ENCODE measurements around the gene DACT1. TPM values are rescaled to one million over a fixed set of nuclear protein-coding genes. Genes with fewer than 3 reads are reported as not detected.
"Not testable (repeated sequence)": the region's sequence is repeated elsewhere in the genome, so short reads cannot be mapped to it uniquely, and the experiment has no call there.

DACT1 gene, protein sequence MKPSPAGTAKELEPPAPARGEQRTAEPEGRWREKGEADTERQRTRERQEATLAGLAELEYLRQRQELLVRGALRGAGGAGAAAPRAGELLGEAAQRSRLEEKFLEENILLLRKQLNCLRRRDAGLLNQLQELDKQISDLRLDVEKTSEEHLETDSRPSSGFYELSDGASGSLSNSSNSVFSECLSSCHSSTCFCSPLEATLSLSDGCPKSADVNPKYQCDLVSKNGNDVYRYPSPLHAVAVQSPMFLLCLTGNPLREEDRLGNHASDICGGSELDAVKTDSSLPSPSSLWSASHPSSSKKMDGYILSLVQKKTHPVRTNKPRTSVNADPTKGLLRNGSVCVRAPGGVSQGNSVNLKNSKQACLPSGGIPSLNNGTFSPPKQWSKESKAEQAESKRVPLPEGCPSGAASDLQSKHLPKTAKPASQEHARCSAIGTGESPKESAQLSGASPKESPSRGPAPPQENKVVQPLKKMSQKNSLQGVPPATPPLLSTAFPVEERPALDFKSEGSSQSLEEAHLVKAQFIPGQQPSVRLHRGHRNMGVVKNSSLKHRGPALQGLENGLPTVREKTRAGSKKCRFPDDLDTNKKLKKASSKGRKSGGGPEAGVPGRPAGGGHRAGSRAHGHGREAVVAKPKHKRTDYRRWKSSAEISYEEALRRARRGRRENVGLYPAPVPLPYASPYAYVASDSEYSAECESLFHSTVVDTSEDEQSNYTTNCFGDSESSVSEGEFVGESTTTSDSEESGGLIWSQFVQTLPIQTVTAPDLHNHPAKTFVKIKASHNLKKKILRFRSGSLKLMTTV
- total RNA-seq: 1 to 10 TPM; 3.9 to 4.0 TPM

DNA sequence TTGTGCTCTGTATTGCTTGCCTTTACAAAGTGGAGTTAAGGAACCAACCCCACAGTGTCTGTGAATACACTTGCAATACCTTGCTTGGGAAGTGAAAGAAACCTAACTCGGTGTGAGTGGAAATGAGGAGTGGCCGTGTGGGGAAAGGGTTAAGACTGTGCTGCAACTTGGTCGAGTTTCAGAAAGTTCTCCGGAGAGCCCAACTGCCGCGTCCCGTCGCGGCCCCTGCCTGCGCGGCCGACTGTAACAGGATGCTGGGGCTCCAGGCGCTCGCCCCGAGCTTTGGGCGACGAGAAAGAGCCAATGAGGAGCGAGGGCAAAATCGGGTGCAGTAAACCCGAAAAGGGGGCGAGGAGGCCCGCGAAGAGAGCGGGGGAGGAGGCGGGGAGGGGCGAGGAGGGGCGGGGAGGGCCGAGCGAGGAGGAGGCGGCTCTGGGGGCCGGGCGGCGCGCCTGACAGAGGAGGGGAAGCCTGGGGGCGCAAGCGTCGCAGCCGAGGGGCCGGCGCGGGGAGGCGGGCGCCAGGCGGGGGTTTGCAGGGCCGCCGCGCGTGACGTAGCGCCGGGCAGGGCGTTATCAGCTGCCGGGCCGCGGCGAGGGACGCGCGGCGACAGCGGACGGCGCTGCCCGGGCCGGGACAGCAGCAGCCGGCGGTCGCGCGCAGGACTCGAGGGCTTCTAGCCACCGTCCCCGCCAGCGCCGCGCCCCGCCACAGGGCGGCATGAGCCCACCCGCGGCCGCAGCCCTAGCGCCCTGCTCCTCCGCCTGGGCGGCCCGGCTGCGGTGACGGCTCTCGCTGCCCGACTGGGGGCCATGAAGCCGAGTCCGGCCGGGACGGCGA lies at the start of gene DACT1:
Gene DACT1 (plus strand): TSS at position 572 of the 840 bp plus-strand sequence. CDS start 241 bp downstream, at position 813.
- 0 to 1% methylated on average over 22 to 39 of the region's 94 CpGs for WGBS, 2 donors
- intact Hi-C loops (cut with DNase I): no loop called here
- peak; percentile 29 to 54 (median 38) for DNase-seq

DNA sequence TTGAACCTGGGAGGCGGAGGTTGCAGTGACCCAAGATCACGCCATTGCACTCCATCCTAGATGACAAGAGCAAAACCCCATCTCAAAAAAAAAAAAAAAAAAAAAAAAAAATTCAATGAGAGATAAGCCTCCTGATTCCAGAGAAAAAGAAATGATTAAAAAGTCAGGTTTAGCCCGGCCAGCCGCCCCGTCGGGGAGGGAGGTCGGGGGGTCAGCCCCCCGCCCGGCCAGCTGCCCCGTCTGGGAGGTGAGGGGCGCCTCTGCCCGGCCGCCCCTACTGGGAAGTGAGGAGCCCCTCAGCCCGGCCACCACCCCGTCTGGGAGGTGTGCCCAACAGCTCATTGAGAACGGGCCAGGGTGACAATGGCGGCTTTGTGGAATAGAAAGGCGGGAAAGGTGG lies 49.4 kb upstream of the DACT1 start:
- H3K4me1 ChIP-seq; DNase-seq; H3K4me3 ChIP-seq; intact Hi-C loops (cut with DNase I); H3K27me3 ChIP-seq; H3K9me3 ChIP-seq; H3K36me3 ChIP-seq (replicated peaks in 1 of 2; ENCODE audit: insufficient read depth in 1 of 2, low read depth in 2 of 2); H3K27ac ChIP-seq; ATAC-seq: not testable (repeated sequence)
- 80 to 86% methylated on average over 10 to 18 of the region's 18 CpGs for WGBS, 2 donors

More for the DNA sequence above, at the start of gene DACT1:
- Histone ChIP-seq H3K27me3 (peaks cover 0 to 7% of the 10 kb centered on the region in 2 donors), H3K4me3 (peak within 1 kb of the TSS; percentile 14 to 53), H3K36me3 (replicated peaks in 1 of 2; ENCODE audit: insufficient read depth in 1 of 2, low read depth in 2 of 2) (no peaks in the 10 kb centered on the region), H3K9me3 (no peaks in the 10 kb centered on the region), H3K4me1 (peaks cover 29% of the 10 kb centered on the region), H3K27ac (peak within 1 kb of the TSS; percentile 47 to 76 (median 58))
- peak; percentile 72 for ATAC-seq
- TF ChIP-seq CTCF (IDR thresholded peaks at IDR 0.05) (peak in 1 of 7 experiments; percentile 20), POLR2A (IDR thresholded peaks at IDR 0.05) (peak in 1 of 3 donors; percentile 15)

- H3K4me1 ChIP-seq: no peaks in the 10 kb centered on the region
- no peak overlapping the region for H3K4me3 ChIP-seq
- no peak overlapping the region for H3K27ac ChIP-seq
- H3K36me3 ChIP-seq (replicated peaks in 1 of 2; ENCODE audit: insufficient read depth in 1 of 2, low read depth in 2 of 2): no peaks in the 10 kb centered on the region
- ATAC-seq (no peak), DNase-seq (no peak)
- no peaks in the 10 kb centered on the region for H3K9me3 ChIP-seq
- WGBS, 2 donors: 75 to 79% methylated on average over 4 of the region's 4 CpGs
- intact Hi-C loops (cut with DNase I): no loop called here
- H3K27me3 ChIP-seq: no peaks in the 10 kb centered on the region
- TF ChIP-seq CTCF (IDR thresholded peaks at IDR 0.05): no peak
- no peak for TF ChIP-seq POLR2A (IDR thresholded peaks at IDR 0.05)
These were observed 43.8 kb upstream of the DACT1 start for GRCh38 chr14:58593977-58594376.

- Histone ChIP-seq H3K27me3 (no peaks in the 10 kb centered on the region), H3K4me1 (no peaks in the 10 kb centered on the region), H3K27ac (no peak overlapping the region), H3K4me3 (no peak overlapping the region), H3K36me3 (replicated peaks in 1 of 2; ENCODE audit: insufficient read depth in 1 of 2, low read depth in 2 of 2) (no peaks in the 10 kb centered on the region), H3K9me3 (no peaks in the 10 kb centered on the region)
- ATAC-seq: no peak
- WGBS, 2 donors: 73 to 85% methylated on average over 4 of the region's 4 CpGs
- intact Hi-C loops (cut with DNase I): no loop called here
- TF ChIP-seq CTCF (IDR thresholded peaks at IDR 0.05) (no peak), POLR2A (IDR thresholded peaks at IDR 0.05) (no peak)
- no peak for DNase-seq
These were observed 40.7 kb upstream of the DACT1 start for GRCh38 chr14:58597041-58597440.

Data from body of pancreas (tissue), 4 donors.